Dendritic cell treated with granulocyte-macrophage colony-stimulating factor and Interleukin-4, amounts not matched to agents 40 ng/mL and 50 ng/mL, for 4 days (primary cell): ENCODE results near the gene PBRM1.
A peak's percentile ranks its signal among the peaks of the same experiment; 100 is the strongest.

Experiments used
- H3K27ac Mint-ChIP-seq: one replicate; pipeline ENCODE4 v1.8.0; 2022; ENCODE audit warnings: mild to moderate bottlenecking, mixed read lengths
- H3K27me3 Mint-ChIP-seq: one replicate; pipeline ENCODE4 v1.8.0; 2022; ENCODE audit warnings: mild to moderate bottlenecking, mixed read lengths
- H3K36me3 Mint-ChIP-seq: one replicate; pipeline ENCODE4 v1.8.0; 2022; ENCODE audit warnings: low read depth, mixed read lengths
- H3K4me1 Mint-ChIP-seq: one replicate; pipeline ENCODE4 v1.8.0; 2022; ENCODE audit warnings: low read depth, mixed read lengths
- H3K4me3 Mint-ChIP-seq: one replicate; pipeline ENCODE4 v1.8.0; 2022; ENCODE audit warnings: mild to moderate bottlenecking, moderate library complexity, mixed read lengths
- H3K9me3 Mint-ChIP-seq: one replicate; pipeline ENCODE4 v1.8.0; 2022; ENCODE audit warnings: mixed read lengths
- intact Hi-C: fragments of 100-400 bp; cut with micrococcal nuclease; formaldehyde crosslinking; loops from one replicate; pipeline ENCODE4 v1.15.0; 2022

PBRM1 gene

DNA sequence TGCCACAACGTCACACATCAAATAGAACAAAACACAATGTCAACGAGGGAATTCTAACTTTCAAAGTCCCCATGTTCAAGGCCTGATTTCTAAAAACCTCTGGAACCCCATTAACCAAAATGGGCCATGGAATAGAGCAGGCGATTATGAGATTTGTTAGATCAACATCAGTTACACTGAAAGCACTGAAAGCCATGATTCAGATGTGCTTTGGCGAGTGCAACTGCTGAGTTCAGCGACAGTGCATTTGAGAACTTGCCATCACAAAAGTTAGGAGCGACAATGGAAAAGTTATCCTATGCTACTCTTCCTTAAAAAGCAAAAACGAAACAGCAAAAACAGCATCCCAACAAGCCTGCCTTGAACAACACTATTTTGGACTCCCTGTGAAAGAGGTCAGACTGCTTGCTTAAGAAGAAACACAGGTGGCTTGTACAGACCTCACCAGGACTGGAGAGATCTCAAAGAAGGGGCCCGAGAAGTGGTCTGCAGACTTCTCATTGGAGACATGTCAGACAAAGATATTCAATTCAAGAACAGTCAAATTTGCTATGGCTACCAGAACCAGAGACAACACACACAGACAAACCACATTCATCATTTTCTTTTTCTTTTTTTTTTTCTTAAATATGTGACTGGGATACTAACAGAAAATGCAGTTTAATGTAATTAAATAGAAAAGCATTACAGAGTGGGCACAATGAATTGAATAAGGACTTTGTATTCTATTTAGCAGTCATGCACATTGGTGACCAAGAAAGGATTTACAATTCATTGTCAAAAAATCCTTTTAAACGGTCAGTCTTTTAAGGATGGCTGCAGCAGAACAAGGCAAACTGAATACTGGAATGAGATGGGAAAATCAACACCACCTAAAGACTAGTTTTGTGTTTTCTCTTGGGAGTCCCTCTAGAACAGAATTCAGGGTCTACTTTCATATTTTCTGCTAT lies 128.4 kb downstream of the PBRM1 start:
- intact Hi-C loops = no loop called here
- Mint-ChIP-seq H3K36me3 (peaks cover 88% of the 10 kb centered on the region), H3K9me3 (no peaks in the 10 kb centered on the region), H3K27ac (no peak overlapping the region), H3K4me1 (peaks cover under 1% of the 10 kb centered on the region), H3K4me3 (no peak overlapping the region), H3K27me3 (no peaks in the 10 kb centered on the region)

DNA sequence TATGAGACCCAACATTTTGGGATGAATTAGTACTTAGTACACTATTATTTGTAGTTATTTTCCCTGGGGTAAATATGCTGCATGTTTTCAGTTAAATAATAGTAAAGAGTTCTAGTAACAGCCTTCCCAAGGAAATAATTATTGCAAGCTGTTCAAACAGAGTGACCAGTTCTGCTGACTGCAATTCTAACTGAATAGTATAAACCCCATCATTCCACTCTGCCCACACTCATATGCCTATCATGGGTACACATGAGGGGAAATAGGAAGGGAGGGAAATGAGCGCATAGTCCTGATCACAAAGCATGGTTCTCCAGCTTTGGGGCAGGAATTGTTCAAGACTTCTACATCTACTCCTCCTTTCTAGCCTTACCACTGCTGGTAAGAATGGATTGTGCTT lies 130.7 kb downstream of the PBRM1 start:
- Mint-ChIP-seq H3K4me1 (peaks cover 5% of the 10 kb centered on the region), H3K4me3 (no peak overlapping the region), H3K27me3 (no peaks in the 10 kb centered on the region), H3K9me3 (no peaks in the 10 kb centered on the region), H3K27ac (no peak overlapping the region), H3K36me3 (peaks cover 88% of the 10 kb centered on the region)
- intact Hi-C loops = no loop called here

DNA sequence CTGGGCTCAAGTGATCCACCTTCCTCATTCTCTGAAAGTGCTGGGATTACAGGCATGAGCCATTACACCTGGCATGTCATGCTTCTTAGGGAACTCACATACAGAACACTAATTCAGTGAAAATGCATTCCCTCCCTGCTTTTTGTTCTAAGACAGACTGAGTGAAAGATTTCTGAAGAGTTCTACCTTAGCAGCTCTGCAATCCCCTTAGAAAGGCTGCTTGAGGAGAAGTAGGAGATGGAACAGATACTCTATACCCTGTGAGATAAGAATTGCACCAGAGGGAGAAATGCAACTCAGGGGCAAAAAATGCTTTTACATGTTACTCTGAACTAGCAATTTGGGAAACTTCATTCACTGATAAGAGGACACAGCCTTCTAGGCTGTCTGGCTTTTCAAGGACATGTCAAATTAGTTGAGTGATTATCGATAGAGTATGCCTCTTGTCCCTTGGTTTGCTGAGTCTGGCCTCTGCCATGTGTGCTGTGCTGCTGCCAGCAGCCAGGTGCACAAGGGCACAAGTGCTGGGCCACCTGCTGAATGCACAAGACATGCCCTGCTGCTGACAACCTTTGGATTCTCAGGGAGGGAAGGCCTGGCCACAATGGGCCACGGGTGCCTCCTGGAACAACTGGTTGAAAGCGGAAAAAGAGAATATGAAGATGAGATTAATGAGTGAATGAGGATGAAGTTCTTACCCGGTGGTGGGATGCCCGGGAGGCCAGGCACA lies 131.5 kb downstream of the PBRM1 start:
- no peak overlapping the region for H3K4me3 Mint-ChIP-seq
- peaks cover 5% of the 10 kb centered on the region for H3K4me1 Mint-ChIP-seq
- H3K27me3 Mint-ChIP-seq = no peaks in the 10 kb centered on the region
- H3K36me3 Mint-ChIP-seq = peaks cover 87% of the 10 kb centered on the region
- H3K27ac Mint-ChIP-seq = no peak overlapping the region
- no peaks in the 10 kb centered on the region for H3K9me3 Mint-ChIP-seq
- intact Hi-C loops = no loop called here

DNA sequence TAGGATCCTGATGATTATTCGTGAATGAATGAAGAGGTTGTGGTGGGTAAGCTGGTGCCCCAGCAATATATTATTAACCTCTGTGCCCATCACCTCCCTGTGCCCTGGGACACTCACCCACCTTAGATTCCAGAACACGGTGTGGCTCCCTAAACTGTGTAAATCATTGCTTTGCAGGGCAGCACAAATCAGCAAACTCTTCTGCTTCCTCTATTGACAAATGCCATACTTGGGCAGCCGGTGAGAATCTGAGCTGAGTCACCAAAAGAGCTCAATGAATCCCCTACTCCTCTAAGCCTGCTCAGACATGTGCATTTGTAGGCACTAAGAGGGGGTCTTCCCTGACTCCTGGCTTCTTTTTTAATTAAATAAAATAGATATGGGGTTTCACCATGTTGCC lies 133.6 kb downstream of the PBRM1 start:
- Mint-ChIP-seq H3K27me3 (no peaks in the 10 kb centered on the region), H3K9me3 (no peaks in the 10 kb centered on the region), H3K4me3 (no peak overlapping the region), H3K27ac (no peak overlapping the region), H3K36me3 (peaks cover 87% of the 10 kb centered on the region), H3K4me1 (peaks cover 5% of the 10 kb centered on the region)
- intact Hi-C loops = no loop called here

DNA sequence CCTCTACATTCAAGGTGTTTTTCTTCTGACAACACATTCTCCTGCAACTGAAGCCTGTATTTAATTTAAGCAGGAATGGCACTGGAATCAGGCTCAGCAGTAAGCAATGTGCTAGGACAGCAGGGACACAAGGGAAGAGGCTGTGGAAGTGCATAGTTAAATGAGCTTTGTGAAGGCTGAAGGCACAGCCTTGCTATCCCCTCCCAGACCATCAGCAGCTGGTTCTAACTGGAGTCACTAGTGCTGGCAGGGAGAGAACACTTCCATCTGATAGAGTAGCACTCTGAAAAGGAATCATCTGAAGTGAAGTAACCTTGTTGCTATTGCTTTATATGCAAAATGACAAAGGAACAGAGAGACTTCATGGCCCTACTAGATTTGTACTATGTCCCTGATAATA lies 134.6 kb downstream of the PBRM1 start:
- H3K27me3 Mint-ChIP-seq = no peaks in the 10 kb centered on the region
- no peak overlapping the region for H3K27ac Mint-ChIP-seq
- H3K4me3 Mint-ChIP-seq = no peak overlapping the region
- peaks cover 85% of the 10 kb centered on the region for H3K36me3 Mint-ChIP-seq
- peaks cover 5% of the 10 kb centered on the region for H3K4me1 Mint-ChIP-seq
- no peaks in the 10 kb centered on the region for H3K9me3 Mint-ChIP-seq
- intact Hi-C loops = no loop called here

DNA sequence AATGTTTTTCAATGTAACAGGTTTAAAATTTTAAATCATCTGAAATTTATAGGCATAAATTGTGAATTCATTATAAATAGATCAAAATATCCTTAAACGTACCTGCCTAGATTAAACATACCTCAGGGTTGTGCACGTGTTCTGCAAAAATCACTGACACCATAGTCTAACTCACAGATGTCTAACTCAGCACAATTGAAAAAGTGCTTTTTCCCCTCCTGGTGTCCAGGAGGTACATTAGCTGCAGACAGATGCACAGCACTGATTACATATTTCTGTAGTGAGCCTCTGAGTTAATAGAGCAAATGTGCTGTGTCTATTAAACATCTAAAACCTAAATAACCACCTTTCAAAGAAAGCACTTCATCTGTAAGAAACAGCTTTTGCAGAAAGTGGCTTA lies 138.6 kb downstream of the PBRM1 start:
- intact Hi-C loops = no loop called here
- H3K4me1 Mint-ChIP-seq = peaks cover 10% of the 10 kb centered on the region
- H3K4me3 Mint-ChIP-seq = no peak overlapping the region
- no peak overlapping the region for H3K27ac Mint-ChIP-seq
- H3K9me3 Mint-ChIP-seq = no peaks in the 10 kb centered on the region
- H3K36me3 Mint-ChIP-seq = peaks cover 91% of the 10 kb centered on the region
- H3K27me3 Mint-ChIP-seq = no peaks in the 10 kb centered on the region

DNA sequence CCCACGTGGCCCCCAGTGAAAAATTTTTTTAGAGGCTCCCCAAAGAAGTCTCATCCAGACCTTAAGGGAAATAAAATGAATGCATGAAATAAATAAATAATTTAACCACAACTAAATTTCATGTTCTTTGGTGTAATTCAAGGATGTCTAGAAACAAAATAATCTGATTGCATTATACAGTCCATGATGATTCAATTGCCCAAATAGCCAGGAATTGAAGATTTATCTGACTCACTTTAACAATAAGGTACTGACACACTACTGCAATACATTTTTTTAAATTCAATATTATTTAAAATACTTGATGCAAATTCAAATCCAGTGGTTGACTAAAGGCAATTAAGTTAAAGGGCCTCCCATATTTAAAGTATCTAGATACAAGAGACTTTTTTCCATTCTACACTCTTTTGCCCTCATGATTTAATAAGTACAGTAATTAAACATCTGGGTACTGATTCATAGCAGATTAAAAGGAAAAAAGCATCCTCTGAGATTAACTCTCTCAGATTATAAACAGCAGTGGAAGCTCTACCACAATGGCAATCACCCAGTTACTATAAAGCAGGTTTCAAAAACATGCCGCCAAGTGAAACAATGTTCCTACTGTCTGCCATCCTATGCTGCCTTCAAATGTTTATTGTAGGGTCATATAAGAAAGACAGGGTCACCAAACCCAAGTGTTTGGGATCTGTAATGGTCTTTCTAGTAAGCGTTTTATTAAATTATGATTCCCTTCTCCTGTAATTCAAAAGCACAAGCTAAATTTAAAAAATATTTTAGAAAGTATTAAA lies 139.4 kb downstream of the PBRM1 start:
- H3K27me3 Mint-ChIP-seq = no peaks in the 10 kb centered on the region
- H3K4me1 Mint-ChIP-seq = peaks cover 7% of the 10 kb centered on the region
- H3K27ac Mint-ChIP-seq = no peak overlapping the region
- H3K4me3 Mint-ChIP-seq = no peak overlapping the region
- H3K9me3 Mint-ChIP-seq = no peaks in the 10 kb centered on the region
- peaks cover 91% of the 10 kb centered on the region for H3K36me3 Mint-ChIP-seq
- intact Hi-C loops = no loop called here

DNA sequence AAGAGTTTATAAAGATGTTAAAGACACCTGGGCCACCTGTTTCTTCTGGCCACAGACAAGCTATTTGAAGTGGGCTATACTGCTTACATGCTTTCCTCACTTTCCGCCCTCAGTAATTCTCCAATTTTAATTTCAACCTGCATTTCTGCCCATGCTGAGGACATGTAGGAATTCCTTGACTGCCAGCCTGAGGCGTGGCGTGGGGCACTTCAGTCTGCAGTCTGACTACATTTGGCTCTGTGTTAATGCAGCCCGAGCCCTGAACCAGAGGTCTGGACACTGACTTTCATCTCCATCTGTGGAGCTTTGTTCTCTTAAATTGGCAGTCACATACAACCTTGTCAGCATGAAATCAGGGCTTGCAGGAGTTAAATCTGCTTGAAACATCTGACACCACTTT lies 140.8 kb downstream of the PBRM1 start:
- intact Hi-C loops = no loop called here

DNA sequence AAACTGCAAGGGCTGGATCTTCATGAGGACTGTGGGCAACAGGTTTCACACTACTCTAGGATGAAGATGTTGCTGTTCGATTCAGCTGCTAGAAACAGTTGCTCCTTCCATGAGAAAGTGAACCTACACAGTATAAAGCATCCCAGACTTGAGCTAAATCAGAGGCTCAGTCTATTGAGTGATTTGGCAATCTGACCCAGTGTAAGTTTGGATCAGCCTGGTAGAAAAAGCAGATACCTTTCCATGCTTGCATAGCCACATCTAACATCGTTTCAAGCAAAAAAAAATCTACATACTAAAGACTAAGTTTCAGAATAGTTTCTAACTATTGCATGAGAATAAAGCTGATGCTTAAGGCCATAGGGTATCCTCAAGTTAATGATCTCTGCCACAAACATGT lies 144.7 kb downstream of the PBRM1 start:
- no peak overlapping the region for H3K27ac Mint-ChIP-seq
- peaks cover 93% of the 10 kb centered on the region for H3K36me3 Mint-ChIP-seq
- intact Hi-C loops = no loop called here

More for the DNA sequence above, 140.8 kb downstream of the PBRM1 start:
- no peaks in the 10 kb centered on the region for H3K27me3 Mint-ChIP-seq
- H3K27ac Mint-ChIP-seq = no peak overlapping the region
- peaks cover 88% of the 10 kb centered on the region for H3K36me3 Mint-ChIP-seq
- no peak overlapping the region for H3K4me3 Mint-ChIP-seq
- peaks cover 15% of the 10 kb centered on the region for H3K4me1 Mint-ChIP-seq
- H3K9me3 Mint-ChIP-seq = no peaks in the 10 kb centered on the region

DNA sequence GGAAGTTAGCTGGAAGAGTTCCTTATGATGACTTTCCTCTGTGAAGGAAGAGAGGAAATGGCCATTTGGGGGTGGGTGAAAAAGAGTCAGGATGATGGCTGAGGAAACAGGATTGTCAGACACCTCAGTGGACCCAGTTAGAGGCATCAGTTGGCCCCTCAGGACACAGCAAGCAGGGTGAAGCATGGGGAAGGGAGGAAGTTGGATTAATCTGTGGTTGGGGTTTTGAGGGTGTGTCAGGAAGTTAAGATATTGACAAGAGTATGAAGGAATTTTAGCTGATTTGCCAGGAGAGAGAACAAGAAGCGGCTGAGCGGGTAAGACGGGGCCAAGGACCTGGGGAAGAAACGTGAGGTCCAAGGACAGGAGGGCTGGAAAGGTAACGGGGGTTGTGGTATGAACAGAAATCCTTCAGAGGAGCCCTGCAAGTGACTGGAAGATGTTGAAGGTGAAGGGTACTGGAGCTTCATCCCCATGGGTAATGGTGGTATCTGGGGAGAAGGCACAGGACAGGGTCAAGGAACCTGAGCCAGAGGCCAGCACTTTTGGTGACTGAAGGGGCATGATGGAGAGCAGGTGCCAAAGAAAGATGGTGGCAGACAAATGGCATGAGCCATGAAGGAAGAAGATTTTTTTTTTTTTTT lies 146.6 kb downstream of the PBRM1 start:
- Mint-ChIP-seq H3K9me3 (no peaks in the 10 kb centered on the region), H3K4me1 (peaks cover 54% of the 10 kb centered on the region), H3K4me3 (peak overlapping the region; percentile 80), H3K36me3 (peaks cover 74% of the 10 kb centered on the region), H3K27ac (peak overlapping the region; percentile 19), H3K27me3 (peaks cover 2% of the 10 kb centered on the region)
- intact Hi-C loops = loop anchor here (5.0 kb wide), 1 partner anchor 82 kb away; the partner anchor contains the start of gene NISCH

More for the DNA sequence above, 144.7 kb downstream of the PBRM1 start:
- Mint-ChIP-seq H3K27me3 (no peaks in the 10 kb centered on the region), H3K4me1 (peaks cover 43% of the 10 kb centered on the region), H3K4me3 (no peak overlapping the region), H3K9me3 (no peaks in the 10 kb centered on the region)

DNA sequence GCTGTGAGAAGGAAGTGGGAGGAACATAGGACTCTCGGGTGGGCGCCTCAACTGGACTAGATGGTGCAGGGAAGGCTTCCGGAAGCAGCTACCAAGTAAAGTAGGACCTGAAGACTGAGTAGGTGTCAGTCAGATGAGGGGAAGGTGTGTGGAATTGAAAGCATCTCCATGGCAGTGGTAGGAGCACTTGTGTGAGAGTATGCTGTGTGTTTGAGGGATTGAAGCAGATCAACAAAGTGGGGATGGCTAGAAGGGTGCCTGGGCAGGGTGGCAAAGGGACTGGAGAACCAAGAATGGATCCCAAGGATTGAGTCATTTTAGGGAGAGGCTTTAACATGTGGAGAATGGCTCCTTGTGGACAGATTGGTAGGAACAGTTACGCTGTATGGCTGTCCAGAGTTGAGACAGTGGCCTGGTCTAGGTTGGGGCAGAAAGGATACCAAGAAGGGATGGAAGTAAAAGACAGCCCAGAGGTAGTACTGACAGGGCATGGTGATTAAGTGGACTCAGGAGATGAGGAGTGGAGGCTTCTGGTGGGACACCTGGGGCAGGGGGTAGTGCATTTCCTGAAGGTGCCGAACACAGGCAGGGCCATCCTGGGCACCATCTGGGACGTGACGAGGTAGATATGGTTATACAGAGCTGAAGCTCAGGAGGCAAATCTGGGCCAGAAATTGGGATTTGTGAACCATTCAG lies 147.8 kb downstream of the PBRM1 start:
- intact Hi-C loops = loop anchor here (5.0 kb wide), 1 partner anchor 81 kb away; the partner anchor contains the start of gene NISCH
- Mint-ChIP-seq H3K9me3 (no peaks in the 10 kb centered on the region), H3K4me1 (peaks cover 55% of the 10 kb centered on the region), H3K27me3 (peaks cover 2% of the 10 kb centered on the region), H3K4me3 (peak overlapping the region; percentile 80), H3K27ac (peak overlapping the region; percentile 91), H3K36me3 (peaks cover 61% of the 10 kb centered on the region)

DNA sequence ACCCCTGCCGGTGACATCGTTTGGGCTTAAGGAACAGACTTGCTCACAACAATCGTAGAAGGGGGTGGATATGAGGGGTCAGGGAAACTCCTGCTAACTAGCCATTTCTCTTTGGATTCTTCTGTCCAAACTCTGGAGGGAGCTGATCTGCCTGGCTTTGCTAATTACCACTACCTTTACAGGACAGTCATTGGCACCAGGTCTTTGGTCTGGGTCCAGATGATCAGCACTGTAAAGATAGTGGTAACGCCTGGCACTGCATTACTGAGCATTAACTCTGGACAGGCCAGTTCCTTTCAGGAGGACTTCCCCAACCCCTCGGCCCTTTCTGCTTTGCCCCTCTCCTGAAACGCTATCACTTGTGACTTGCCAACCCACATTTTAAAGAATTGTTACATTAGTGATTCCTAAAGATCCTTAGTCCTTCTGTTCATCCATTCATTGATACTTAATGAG lies 148.5 kb downstream of the PBRM1 start:
- intact Hi-C loops = loop anchor here (5.0 kb wide), 1 partner anchor 80 kb away; the partner anchor contains the start of gene NISCH
- H3K27ac Mint-ChIP-seq = peak overlapping the region; percentile 91
- no peaks in the 10 kb centered on the region for H3K9me3 Mint-ChIP-seq
- H3K4me3 Mint-ChIP-seq = peak overlapping the region; percentile 80
- peaks cover 62% of the 10 kb centered on the region for H3K4me1 Mint-ChIP-seq
- peaks cover 2% of the 10 kb centered on the region for H3K27me3 Mint-ChIP-seq
- H3K36me3 Mint-ChIP-seq = peaks cover 54% of the 10 kb centered on the region
